Cerebellar cortex (tissue), 1 donor: ENCODE results near the gene KRT36.

Experiments
- DNase-seq: peaks from one replicate; pipeline ENCODE4 v3.0.0-alpha.2; 2015; ENCODE audit warnings: low spot score

The KRT36 gene

GRCh38 chr17:41489531-41489930 lies at the start of gene KRT36:
KRT36 (minus strand) TSS chr17:41489910; CDS start chr17:41489864, 46 bp downstream.
- no peak for DNase-seq

- DNase-seq = no peak
Measured at GRCh38 chr17:41539071-41539492, 49.4 kb upstream of the KRT36 start.

GRCh38 chr17:41538565-41538991 lies 48.9 kb upstream of the KRT36 start:
- DNase-seq = no peak

DNA sequence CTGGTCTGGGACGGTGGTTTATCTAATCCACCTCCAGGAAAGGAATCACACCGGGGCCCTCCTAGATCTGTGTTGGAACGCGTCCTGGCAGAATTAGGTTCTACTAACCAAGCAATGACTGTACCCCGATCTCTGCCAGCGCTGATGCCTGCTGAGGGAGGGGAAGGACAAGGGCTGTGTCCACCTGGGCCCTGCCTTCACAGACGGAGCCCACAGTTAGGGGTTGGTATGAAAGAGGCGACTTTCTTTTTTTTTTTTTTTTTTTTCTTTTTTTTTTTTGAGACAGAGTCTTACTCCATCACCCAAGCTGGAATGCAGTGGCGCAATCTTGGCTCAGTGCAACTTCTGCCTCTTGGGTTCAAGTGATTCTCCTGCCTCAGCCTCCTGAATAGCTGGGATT lies 48.3 kb upstream of the KRT36 start:
- no peak for DNase-seq

DNA sequence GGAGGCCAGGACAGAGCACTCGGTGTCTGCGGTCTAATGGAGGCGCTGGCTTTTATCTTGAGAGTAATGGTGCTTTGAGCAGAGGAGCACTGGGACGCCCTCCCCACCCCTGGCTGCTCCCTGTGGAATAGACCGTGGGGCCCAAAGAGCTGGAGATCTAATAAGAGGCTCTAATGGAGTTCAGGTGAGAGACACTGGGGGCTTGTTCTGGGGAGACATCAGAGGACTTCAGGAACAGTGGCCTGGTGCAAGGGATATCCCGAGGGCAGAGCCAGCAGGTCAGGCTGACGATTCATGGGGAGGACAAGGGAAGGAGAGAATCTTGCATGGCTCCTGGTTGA lies 47.9 kb upstream of the KRT36 start:
- DNase-seq = no peak

- no peak for DNase-seq
Measured at GRCh38 chr17:41536741-41537613, 47.3 kb upstream of the KRT36 start.

- no peak for DNase-seq
Measured at GRCh38 chr17:41535764-41536481, 46.2 kb upstream of the KRT36 start.

- no peak for DNase-seq
Measured at GRCh38 chr17:41534899-41535546, 45.3 kb upstream of the KRT36 start.

- DNase-seq = no peak
Measured at GRCh38 chr17:41533613-41534012, 43.9 kb upstream of the KRT36 start.

GRCh38 chr17:41532947-41533570 lies 43.3 kb upstream of the KRT36 start:
- DNase-seq = no peak

- no peak for DNase-seq
Measured at GRCh38 chr17:41531993-41532392, 42.3 kb upstream of the KRT36 start.

GRCh38 chr17:41530062-41531048 lies 40.6 kb upstream of the KRT36 start:
- no peak for DNase-seq

DNA sequence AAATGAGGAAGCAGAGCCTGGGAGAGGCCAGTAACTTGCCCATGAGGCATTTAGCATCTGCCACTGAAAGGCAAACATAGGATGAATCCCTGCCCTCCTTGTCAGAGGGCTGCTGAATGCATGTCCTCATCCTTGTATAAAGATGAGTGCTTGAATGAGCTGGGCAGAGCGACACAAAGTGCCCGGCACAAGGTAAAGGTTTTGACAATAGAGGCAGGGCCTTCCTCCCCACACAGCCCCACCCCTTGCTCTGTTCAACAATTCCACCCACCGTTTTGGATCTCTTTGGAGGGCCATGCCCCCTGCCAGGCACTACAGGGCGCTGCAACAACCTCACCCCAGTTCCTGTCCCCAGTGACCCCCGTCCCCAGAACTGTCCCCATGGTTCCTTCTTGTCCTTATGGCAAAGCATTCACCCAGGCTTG lies 39.8 kb upstream of the KRT36 start:
- DNase-seq = no peak

GRCh38 chr17:41528959-41529353 lies 39.2 kb upstream of the KRT36 start:
- DNase-seq = no peak

DNA sequence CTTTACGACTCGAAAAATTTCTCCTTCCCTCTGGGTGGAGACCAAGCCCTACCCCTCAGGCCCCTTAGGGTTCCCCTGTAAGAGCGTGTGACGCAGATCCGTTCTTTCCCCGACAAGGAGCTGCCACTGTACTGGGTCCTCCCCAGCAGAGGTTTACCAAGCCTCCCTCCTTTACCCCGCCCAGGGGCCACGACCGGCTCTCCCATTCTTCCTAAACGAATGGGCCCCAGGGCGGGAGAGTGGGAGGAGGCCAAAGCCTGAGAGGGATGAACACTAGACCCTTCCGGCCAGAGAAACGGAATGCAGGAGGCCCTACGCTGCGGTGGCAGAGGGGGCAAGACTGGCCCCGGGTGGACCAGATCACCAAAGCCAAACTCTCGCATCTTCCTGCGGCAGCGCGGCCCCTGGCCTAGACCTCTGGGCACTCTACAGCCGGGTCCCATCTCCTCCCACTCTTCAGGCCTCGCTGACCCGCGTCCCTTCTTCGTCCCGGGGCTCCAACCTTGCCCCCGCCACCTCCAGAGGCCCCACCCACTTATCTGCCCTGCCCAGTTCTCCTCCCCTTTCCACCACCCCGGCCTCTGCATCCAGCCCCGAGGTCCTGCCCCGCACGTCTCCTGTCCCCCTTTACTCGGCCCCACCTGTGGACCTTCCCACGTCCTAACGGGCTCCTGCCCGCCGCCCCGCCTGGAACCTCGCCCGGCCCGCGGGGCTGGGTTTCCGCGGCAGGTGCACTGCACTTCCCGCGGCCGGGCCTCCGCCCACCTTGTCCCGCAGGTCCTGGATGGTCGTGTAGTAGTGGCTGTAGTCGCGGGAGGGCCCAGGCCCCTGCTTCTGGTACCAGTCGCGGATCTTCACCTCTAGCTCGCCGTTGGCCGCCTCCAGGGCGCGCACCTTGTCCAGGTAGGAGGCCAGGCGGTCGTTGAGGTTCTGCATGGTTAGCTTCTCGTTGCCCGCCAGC lies 37.6 kb upstream of the KRT36 start:
- DNase-seq = peak; percentile 29

- DNase-seq = no peak
Measured at GRCh38 chr17:41524261-41524660, 34.6 kb upstream of the KRT36 start.

GRCh38 chr17:41523787-41524186 lies 34.1 kb upstream of the KRT36 start:
- no peak for DNase-seq

GRCh38 chr17:41523225-41523593 lies 33.5 kb upstream of the KRT36 start:
- no peak for DNase-seq

- DNase-seq = no peak
Measured at GRCh38 chr17:41522301-41523224, 32.9 kb upstream of the KRT36 start.
